ENCODE measurements around the gene COPS4.

- TF ChIP-seq CTCF (IDR thresholded peaks at IDR 0.05; ENCODE audit: low read length) (no peak), EZH2phosphoT487 (IDR thresholded peaks at IDR 0.05; ENCODE audit: low read length) (no peak), EZH2 (optimal IDR thresholded peaks at IDR 0.05; ENCODE audit: low read depth, low read length) (no peak)
Measured at GRCh38 chr4:83009529-83009928, 25.5 kb upstream of the COPS4 start.
